NOMO-1 treated with DMSO at 0.1 percent for 48 hours (cell line): Measurements from ENCODE around the gene PAIP2.
"Not testable (repeated sequence)": the region's sequence is repeated elsewhere in the genome, so short reads cannot be mapped to it uniquely, and the experiment has no call there.

ENCODE experiments used
- DNase-seq: peaks from one replicate; lab custom pipeline; 2025; ENCODE audit not compliant: unreplicated experiment; lab: John Stamatoyannopoulos, UW

The PAIP2 gene

DNA sequence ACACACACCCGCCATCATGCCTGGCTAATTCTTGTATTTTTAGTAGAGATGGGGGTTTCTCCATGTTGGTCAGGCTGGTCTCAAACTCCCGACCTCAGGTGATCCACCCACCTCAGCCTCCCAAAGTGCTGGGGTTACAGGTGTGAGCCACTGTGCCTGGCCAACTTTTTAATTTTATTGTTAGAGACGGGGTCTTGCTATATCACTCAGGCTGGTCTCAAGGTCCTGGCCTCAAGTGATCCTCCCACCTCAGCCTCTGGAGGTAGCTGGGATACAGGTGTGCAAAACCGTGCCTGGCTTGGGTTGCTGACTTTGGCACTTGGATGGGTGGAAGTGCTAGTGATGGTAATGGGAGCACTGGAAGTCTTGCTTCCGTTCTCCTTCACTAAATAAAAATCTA, 67.5 kb downstream of the PAIP2 start:
- DNase-seq = not testable (repeated sequence)

DNA sequence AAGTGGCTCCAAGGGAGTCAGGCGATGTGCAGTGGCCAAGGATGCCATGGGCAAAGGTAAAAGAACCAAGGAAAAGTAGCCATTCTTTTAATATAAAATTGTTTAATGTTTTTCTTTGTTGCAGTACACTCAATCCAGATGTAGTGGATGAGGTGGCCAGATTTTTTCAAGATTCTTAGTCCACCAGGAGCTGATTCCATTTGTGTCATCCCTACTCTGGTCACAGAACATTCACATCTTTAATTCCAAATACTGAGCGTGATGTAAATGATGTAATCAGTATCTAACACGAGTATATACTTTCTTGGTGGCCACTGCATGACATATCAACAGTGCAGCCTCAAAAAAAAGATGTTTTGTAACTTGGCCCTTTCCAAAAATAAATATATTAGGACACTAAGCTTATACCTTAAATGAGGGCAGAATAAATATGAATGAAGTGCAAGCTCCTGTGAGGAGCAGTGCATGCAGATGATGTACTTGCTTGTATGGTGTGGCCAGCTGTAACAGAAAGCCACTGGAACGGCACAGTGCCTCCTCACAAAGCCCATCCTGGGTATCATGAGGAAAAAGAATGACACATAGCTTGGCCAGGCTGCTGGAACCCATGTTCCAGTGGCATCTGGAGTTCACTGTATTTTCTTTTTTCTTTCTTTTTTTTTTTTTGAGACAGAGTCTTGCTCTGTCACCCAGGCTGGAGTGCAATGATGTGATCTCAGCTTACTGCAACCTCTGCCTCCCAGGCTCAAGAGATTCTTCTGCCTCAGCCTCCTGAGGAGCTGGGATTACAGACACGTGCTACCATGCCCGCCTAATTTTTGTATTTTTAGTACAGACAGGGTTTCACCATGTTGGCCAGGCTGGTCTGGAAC, 68.7 kb downstream of the PAIP2 start:
- DNase-seq = no peak

DNA sequence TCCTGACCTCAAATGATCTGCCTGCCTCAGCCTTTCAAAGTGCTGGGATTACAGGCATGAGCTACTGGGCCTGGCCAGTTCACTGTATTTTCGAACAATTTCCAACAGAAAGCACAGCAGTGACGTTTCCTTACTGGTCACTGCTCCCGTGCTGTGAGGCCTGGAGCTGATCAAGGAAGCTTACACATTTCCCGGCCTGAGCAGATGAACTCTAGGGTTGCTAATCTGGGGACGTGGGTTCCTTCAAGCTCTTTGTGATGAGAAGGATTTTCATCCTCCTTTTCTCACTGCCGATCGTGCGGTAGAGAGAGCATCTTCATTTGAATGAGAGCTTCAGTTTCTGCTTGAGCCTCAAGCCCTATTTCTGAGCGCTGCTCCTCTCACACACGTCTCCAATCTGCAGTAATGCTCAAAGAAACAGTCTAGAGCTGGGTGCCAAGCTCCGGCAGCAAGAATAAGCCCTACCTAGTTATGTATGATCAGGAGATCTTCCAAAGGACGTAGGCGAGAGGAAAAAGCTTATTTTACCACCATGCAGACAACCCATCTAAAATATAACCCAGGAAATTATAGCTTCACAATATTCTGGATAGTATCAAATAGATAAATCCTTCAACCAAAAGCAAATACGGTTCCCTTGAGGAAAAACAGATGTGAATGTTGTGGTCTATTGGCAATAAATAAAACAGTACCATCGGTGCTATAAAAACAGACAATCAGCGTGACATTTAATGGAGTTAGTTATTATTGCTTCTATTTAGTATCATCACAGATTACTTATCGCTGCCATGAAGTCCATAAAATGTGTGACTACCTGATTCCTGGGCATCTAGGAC, 69.6 kb downstream of the PAIP2 start:
- DNase-seq = no peak

DNA sequence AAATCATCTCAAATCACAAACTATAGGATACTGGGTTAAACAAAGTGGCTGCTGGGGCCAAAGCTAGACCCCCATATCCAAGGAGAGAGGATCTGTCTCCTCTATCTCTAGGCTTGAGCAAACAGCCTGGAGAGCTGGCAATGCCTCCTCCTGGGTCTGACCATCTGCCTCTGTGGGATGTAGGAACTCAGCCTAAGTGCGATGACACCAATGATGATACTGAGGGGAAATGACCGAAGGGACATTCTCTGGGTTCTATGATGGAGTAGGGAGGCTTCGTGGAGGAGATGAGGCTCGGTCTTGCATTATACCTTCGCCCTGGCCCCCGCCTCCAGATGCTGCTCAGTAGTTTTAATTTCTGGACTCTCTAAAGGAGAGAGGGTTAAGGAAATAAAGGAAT, 71.5 kb downstream of the PAIP2 start:
- DNase-seq = no peak

DNA sequence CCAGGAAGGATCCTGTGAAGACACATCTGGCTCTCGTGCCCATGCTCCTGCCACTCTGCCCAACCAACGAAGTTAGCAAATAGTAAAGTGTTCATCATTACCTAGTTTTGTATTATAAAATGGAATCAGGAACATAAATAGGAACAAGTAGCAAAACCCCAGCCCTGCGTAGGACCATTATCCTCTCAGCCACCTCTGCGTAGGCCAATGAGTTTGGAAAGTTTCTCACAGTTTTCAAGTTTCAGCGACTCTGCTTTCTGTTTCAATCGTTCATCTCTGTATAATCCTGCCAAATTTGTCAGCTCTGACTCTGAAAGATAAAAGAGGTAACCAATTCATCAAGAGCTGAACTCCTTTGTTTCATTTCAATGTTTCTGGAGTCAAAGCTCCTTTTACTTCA, 72.3 kb downstream of the PAIP2 start:
- no peak for DNase-seq

DNA sequence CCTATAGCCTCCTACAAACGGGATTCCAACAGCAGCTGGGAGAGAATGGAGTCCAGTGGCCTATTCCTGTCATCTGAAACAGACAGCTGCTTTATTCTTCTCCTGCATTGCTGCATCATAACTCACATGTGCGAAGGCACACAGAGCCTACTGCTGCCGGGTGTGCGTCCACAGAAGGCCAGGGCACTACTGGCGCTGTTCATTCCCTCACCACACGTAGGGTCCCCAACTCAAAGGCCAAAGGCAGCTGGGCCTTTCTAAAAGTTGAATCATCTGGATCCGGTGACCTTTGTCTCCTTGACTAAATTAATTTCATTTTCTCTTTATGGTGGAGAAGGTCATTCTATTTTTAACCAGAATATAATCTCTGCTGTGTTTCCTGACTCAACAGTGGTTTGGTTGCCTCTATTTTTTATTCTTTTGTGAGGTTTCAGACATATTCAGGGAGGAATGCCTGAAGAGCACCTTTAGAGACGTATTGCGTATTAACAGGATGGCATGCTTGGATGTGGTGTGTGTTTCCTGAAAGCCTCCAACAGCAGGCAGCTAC, 73.0 kb downstream of the PAIP2 start:
- no peak for DNase-seq

DNA sequence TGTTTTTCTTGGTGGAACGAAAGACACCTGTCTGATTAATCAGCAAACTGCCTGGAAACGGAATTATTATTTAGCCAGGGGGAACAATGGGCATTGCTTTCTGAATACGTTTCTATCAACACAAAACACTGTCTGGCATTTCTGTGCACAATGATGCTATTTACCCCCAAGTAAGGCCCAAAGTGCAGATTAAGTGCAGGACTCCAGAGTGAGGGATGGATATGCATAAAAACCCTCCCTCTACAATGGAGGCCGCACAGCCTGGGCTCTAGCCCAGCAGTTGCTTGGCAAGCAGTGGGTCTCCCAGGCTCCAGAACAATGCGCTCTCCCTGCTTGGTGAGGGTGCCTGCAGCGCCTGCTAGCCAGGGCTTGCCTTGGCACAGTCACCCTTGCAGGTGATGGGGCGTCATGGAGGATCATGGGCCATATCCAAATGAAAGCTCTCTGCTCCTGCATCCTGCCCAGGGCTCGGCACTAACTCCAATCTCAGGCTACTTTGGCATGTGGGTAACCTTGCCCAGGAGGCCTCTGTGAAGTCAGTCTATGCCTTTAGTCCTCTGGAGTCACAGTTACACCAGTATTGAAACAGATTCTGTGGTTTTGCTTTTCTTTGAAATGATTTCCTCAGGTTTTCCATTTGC, 73.7 kb downstream of the PAIP2 start:
- no peak for DNase-seq

DNA sequence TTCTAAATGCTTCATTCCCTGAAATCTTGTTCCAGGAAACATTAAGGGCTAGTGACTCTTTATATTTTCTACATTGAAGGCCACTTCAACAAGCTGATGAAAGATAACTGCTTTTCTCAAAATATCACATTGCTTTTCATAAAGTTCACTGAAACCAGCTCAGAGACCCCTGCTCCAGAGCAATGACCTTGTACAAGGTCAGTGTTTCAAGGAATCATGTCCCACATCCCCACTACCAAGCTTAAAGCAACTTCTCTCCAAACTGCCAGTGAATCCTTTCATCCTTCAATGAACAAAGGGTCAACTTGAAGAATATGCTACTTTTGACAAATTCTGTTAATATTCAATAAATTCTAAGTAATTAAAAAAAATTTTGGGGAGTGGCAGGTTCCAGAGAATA, 74.2 kb downstream of the PAIP2 start:
- no peak for DNase-seq

DNA sequence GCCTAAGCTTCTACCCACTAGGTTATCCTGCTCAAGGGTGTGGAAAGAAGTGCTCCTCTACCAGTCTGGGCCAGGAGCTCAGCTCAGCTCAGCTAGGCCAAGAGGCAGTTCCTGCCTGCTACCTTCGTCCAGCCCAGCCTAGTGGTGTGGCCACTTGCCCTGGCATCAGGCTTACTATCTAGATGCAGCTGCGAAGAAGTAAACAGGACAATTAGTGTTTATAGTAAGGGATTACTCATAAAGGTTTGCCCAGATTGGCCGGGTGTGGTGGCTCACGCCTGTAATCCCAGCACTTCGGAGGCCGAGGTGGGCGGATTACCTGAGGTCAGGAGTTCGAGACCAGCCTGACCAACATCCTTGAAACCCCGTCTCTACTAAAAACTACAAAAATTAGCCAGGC, 75.0 kb downstream of the PAIP2 start:
- no peak for DNase-seq

DNA sequence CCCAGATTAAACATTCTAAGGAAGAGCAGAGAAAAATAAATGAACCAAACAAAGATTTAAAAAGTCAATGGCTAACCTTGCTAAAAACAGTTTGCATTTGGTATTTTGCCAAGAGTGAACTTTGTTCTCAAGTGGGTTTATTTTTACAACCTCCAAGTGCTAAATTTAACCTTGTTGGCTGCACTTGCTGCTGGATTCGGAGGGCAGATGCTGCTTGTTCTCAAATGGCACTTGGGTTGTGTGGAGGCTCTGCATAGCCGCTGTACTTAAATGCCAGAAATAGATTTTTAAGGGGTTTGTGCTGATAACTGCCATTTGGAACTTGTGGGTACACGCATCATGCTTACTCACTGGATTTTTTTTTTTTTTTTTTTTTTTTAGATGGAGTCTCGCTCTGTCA, 75.6 kb downstream of the PAIP2 start:
- DNase-seq = no peak

DNA sequence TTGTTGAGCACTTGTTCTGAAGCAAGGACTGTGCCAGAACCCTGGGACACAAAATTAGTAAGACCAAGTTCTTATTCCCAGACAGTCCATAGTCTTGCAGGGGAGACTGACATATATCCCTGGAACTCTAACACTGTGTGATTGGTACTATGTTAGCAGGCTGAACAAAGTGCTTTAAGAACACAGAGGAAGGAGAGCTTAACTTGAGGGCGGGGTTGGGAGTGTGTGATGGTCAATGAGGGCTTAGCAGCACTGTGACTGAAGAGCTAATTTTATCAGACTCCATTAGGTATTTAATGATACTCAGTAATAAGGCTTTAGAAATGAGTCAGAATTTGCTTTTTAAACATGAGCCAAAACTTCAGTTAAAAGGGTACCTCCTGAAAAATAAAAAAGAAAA, 77.1 kb downstream of the PAIP2 start:
- no peak for DNase-seq
